K562 (cell line): Measurements from ENCODE around the gene SOBP. TPM values are rescaled to one million over a fixed set of nuclear protein-coding genes. Genes with fewer than 3 reads are reported as not detected.
A peak's percentile ranks its signal among the peaks of the same experiment; 100 is the strongest.

Experiments
- ATAC-seq: fragments of 200-7000 bp; cut with Tn5 transposase; 3 replicates; pipeline ENCODE4 v1.9.1; 2020; ENCODE audit warnings: moderate library complexity
- BruUV-seq: library from RNA; stranded (reverse); fragments of 400-500 nt; replicated peaks from 2 replicates; lab custom pipeline; 2021; lab: Mats Ljungman, UMichigan
- CTCF ChIA-PET: fragments of 300-600 bp; formaldehyde crosslinking; extraction: SDS; loops from one replicate; lab custom pipeline; 2021; ENCODE audit warnings: low intra/inter-chr PET ratio; lab: Yijun Ruan, JAX
- POLR2A ChIA-PET: fragments of 300-600, 350-650 bp; sonication (Branson Sonifier 250); formaldehyde crosslinking; extraction: SDS; loops from one replicate; lab custom pipeline; 2021; ENCODE audit warnings: antibody characterized with exemption, inconsistent platforms; lab: Yijun Ruan, JAX
- DNase-seq, 4 experiments: peaks; one replicate each; pipeline versions ENCODE4 v3.0.0 to v3.0.0-alpha.2; 2011 to 2018; ENCODE audit warnings: low spot score in 3 of 4, mixed read lengths in 3 of 4; ENCODE audit errors: extremely low read depth in 1 of 4
- FAIRE-seq: peaks from 2 replicates; lab custom pipeline; 2011; peaks lifted over from hg19 to GRCh38; lab: Jason Lieb, UNC
- H2AFZ ChIP-seq: 2 replicates; pipeline ENCODE4 v1.6.0; 2011; ENCODE audit warnings: low read depth, low read length, control low read depth, inconsistent platforms
- H3K27ac ChIP-seq: fragments of 200-600 bp; 3 replicates; pipeline ENCODE4 v1.8.0; 2011; ENCODE audit warnings: low read depth, mild to moderate bottlenecking, control low read depth, inconsistent platforms, low read length, moderate library complexity, mixed read lengths; ENCODE audit errors: extremely low read depth
- H3K27me3 ChIP-seq, 2 experiments: fragments of 300-600 bp in 1 of 2; 2 replicates in 1 of 2; 3 replicates in 1 of 2; pipeline versions ENCODE4 v1.6.0 to v1.8.0; 2011; ENCODE audit warnings: inconsistent platforms in 2 of 2, low read length in 2 of 2, mild to moderate bottlenecking in 1 of 2, mixed read lengths in 1 of 2, moderate library complexity in 1 of 2; ENCODE audit not compliant: control insufficient read depth in 2 of 2, insufficient read depth in 2 of 2
- H3K36me3 ChIP-seq: fragments of 300-600 bp; 3 replicates; pipeline ENCODE4 v1.8.0; 2011; ENCODE audit warnings: mild to moderate bottlenecking, low read length, inconsistent platforms; ENCODE audit not compliant: control insufficient read depth, insufficient read depth
- H3K4me1 ChIP-seq, 2 experiments: fragments of 200-600 bp in 1 of 2; replicated peaks in 1 of 2; 2 replicates in 1 of 2; 3 replicates in 1 of 2; pipeline versions ENCODE4 v1.5.1 to v1.8.0; 2011; ENCODE audit warnings: inconsistent platforms in 2 of 2, low read length in 2 of 2, mild to moderate bottlenecking in 1 of 2, mixed read lengths in 1 of 2, moderate library complexity in 1 of 2; ENCODE audit not compliant: control insufficient read depth in 2 of 2, insufficient read depth in 2 of 2
- H3K4me2 ChIP-seq: 2 replicates; pipeline ENCODE4 v1.6.1; 2011; ENCODE audit warnings: low read length, control low read depth, inconsistent platforms, mixed read lengths; ENCODE audit not compliant: insufficient read depth
- H3K4me3 ChIP-seq: fragments of 200-600 bp; sonication (generic), shearing (Covaris generic); 2 replicates; pipeline ENCODE4 v1.5.1; 2016; ENCODE audit warnings: control low read depth, inconsistent platforms
- H3K79me2 ChIP-seq: fragments of 200-600 bp; 3 replicates; pipeline ENCODE4 v1.8.0; 2011; ENCODE audit warnings: low read length, inconsistent platforms; ENCODE audit not compliant: control insufficient read depth, insufficient read depth
- H3K9ac ChIP-seq, 2 experiments: 2 replicates each; pipeline versions ENCODE4 v1.6.0 to v1.6.1; 2011; ENCODE audit warnings: low read depth in 2 of 2, low read length in 2 of 2, control low read depth in 1 of 2, inconsistent platforms in 1 of 2, mild to moderate bottlenecking in 1 of 2, mixed read lengths in 1 of 2; ENCODE audit not compliant: insufficient read depth in 1 of 2
- H3K9me1 ChIP-seq: one replicate; pipeline ENCODE4 v1.6.0; 2011; ENCODE audit warnings: inconsistent platforms, mild to moderate bottlenecking, low read length, moderate library complexity; ENCODE audit not compliant: control insufficient read depth, insufficient read depth
- H3K9me3 ChIP-seq: replicated peaks from 2 replicates; pipeline ENCODE4 v1.5.1; 2011; ENCODE audit warnings: low read depth, low read length, inconsistent platforms; ENCODE audit not compliant: control insufficient read depth, insufficient read depth
- H4K20me1 ChIP-seq: replicated peaks from 2 replicates; pipeline ENCODE4 v1.6.1; 2011; ENCODE audit warnings: low read length, inconsistent platforms, mixed read lengths; ENCODE audit not compliant: control insufficient read depth, insufficient read depth
- CHD1 ChIP-seq: fragments of 200-600 bp; sonication (generic); IDR thresholded peaks from one replicate; pipeline ENCODE4 v1.6.1; 2012; ENCODE audit warnings: mild to moderate bottlenecking, moderate library complexity, low read length, inconsistent platforms
- ETS1 ChIP-seq: conservative IDR thresholded peaks from 2 replicates; pipeline ENCODE4 v1.6.1; 2011; ENCODE audit warnings: low read depth, mild to moderate bottlenecking, low read length; ENCODE audit not compliant: control insufficient read depth
- EWSR1 ChIP-seq: fragments of 450-650 bp; IDR thresholded peaks from 2 replicates; pipeline ENCODE4 v1.6.1; 2018; ENCODE audit warnings: borderline replicate concordance, mild to moderate bottlenecking, low read depth, moderate library complexity; ENCODE audit not compliant: partially characterized antibody
- KLF10 ChIP-seq: fragments of 250-450 bp; sonication (Bioruptor Pico); IDR thresholded peaks from 2 replicates; pipeline ENCODE4 v1.6.1; 2021; ENCODE audit warnings: matching md5 sums
- NFATC3 ChIP-seq: fragments of 450-650 bp; IDR thresholded peaks from 2 replicates; pipeline ENCODE4 v1.6.1; 2017; ENCODE audit warnings: mild to moderate bottlenecking
- NUFIP1 ChIP-seq: fragments of 450-650 bp; IDR thresholded peaks from 2 replicates; pipeline ENCODE4 v1.6.1; 2018; ENCODE audit not compliant: partially characterized antibody
- POU5F1 ChIP-seq: fragments of 150-350 bp; IDR thresholded peaks from 2 replicates; pipeline ENCODE4 v1.6.1; 2014; ENCODE audit warnings: borderline replicate concordance, low read length, low read depth, mild to moderate bottlenecking; ENCODE audit not compliant: partially characterized antibody
- RFX1 ChIP-seq: fragments of 450-650 bp; IDR thresholded peaks from 2 replicates; pipeline ENCODE4 v1.6.1; 2016; ENCODE audit warnings: mild to moderate bottlenecking, moderate library complexity
- TAF7 ChIP-seq: fragments of 450-650 bp; IDR thresholded peaks from 2 replicates; pipeline ENCODE4 v1.6.1; 2016; ENCODE audit warnings: missing genetic modification characterization, missing compliant biosample characterization
- USF2 ChIP-seq: sonication (generic); formaldehyde crosslinking; IDR thresholded peaks from 2 replicates; pipeline ENCODE4 v1.5.0; 2020; ENCODE audit warnings: missing genetic modification reagents
- ZBTB7A ChIP-seq: IDR thresholded peaks from 2 replicates; pipeline ENCODE4 v1.6.1; 2011; ENCODE audit warnings: low read depth, mild to moderate bottlenecking, low read length, moderate library complexity, borderline replicate concordance; ENCODE audit not compliant: control insufficient read depth
- ZNF408 ChIP-seq: fragments of 250-450 bp; sonication (Bioruptor Pico); IDR thresholded peaks from 2 replicates; pipeline ENCODE4 v1.4.0; 2020; ENCODE audit warnings: low read depth, mild to moderate bottlenecking, moderate library complexity
- ZNF668 ChIP-seq: fragments of 250-450 bp; sonication (Bioruptor Pico); IDR thresholded peaks from 2 replicates; pipeline ENCODE4 v1.8.0; 2022; ENCODE audit warnings: mild to moderate bottlenecking, inconsistent platforms
- WGBS: fragments of 100-300 bp; shearing (Covaris generic); methylation state at CpG from one replicate; pipeline ENCODE4 v1.1.6; 2016; ENCODE audit warnings: low coverage, mixed read lengths; ENCODE audit not compliant: insufficient coverage; ENCODE audit errors: missing lambda C conversion rate; 5-methylcytosine and 5-hydroxymethylcytosine counted together
- in situ Hi-C: fragments of 300-500 bp; cut with MboI; formaldehyde crosslinking; loops from 4 replicates; pipeline ENCODE4 v1.15.0; 2018; ENCODE audit warnings: inconsistent platforms, mixed read lengths
- intact Hi-C: fragments of 100-400 bp; cut with micrococcal nuclease; formaldehyde crosslinking; loops from 2 replicates; pipeline ENCODE4 v1.14.2; 2022
- polyA plus RNA-seq, 8 experiments: library from polyadenylated mRNA; depleted of rRNA in 4 of 8; stranded (reverse) in 5 of 8; unstranded in 3 of 8; fragments of >200 nt; fragmentation: Nextera tagmentation in 2 of 8; fragmentation: Illumina TruSeq in 1 of 8; extraction: Ambion mirVana in 2 of 8; extraction: Trizol in 1 of 8; gene quantifications; 2 replicates each; pipeline versions ENCODE4 v1.2.1 to v1.2.3, GENCODE V29; 2011 to 2014; ENCODE audit warnings: inconsistent platforms in 1 of 8, missing spikeins in 1 of 8
- total RNA-seq, 7 experiments: library from RNA; depleted of rRNA in 6 of 7; stranded (reverse); fragments of >200 nt in 6 of 7; fragmentation: Illumina TruSeq in 2 of 7; extraction: Trizol in 2 of 7; gene quantifications; 2 replicates each; pipeline versions ENCODE4 v1.2.1 to v1.2.3, GENCODE V29; 2011 to 2021; ENCODE audit warnings: low replicate concordance in 1 of 7
- TF ChIP-seq, protein P1 (sequence below): sonication (generic); formaldehyde crosslinking; IDR thresholded peaks from 2 replicates; pipeline ENCODE4 v1.9.0; 2022; ENCODE audit warnings: mild to moderate bottlenecking, missing genetic modification reagents

The SOBP gene
- total and polyA plus RNA-seq, 9 of the 15 experiments (the other 6 are each of a cell fraction or from before 2014, with no cell fraction given): 0.16 TPM; not detected in 8

DNA sequence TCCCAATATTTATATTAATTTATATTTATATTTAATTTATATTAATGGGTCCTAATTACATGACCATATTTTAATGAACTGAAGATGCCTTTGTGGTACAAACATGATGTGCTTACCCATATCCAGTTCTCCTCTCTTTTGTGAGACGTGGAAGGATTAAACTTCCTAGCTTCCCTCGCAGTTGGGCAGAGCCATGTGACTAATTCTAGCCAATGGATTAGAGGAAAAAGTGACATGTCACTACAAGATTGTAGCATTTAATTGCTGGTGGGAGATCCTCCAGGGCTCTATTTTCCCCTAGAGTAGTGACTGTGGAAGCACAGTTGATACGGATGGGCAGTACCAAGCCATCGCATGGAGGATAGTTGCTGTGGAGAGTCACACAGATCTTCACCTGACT is 4.8 kb upstream of the SOBP start:
- peaks cover 42 to 51% of the 10 kb centered on the region in 2 experiments for H3K27me3 ChIP-seq
- no peak overlapping the region for H3K4me3 ChIP-seq
- ATAC-seq: no peak
- H2AFZ ChIP-seq: no peak overlapping the region
- POLR2A ChIA-PET: no interaction called here
- no peak for TF ChIP-seq ZBTB7A
- TF ChIP-seq TAF7 (tag): no peak
- peak; percentile 48 for TF ChIP-seq USF2 (CRISPR knock-in tag)
- TF ChIP-seq ZNF668 (CRISPR knock-in tag): no peak
- no peak for TF ChIP-seq POU5F1
- TF ChIP-seq NUFIP1: no peak
- TF ChIP-seq, protein P1, sequence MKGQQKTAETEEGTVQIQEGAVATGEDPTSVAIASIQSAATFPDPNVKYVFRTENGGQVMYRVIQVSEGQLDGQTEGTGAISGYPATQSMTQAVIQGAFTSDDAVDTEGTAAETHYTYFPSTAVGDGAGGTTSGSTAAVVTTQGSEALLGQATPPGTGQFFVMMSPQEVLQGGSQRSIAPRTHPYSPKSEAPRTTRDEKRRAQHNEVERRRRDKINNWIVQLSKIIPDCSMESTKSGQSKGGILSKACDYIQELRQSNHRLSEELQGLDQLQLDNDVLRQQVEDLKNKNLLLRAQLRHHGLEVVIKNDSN (CRISPR knock-in tag): peak; percentile 57
- TF ChIP-seq ZNF408 (CRISPR knock-in tag): no peak
- no peak for TF ChIP-seq KLF10
- no peak for TF ChIP-seq EWSR1
- no peak for TF ChIP-seq NFATC3
- TF ChIP-seq CHD1: no peak
- no peak for TF ChIP-seq ETS1
- no peak for TF ChIP-seq RFX1
- no TSS peak for BruUV-seq
- no peak overlapping the region for H3K27ac ChIP-seq
- WGBS: 24% methylated on average over 4 of the region's 4 CpGs
- intact Hi-C loops: no loop called here
- H3K4me1 ChIP-seq: peaks cover 0 to 18% of the 10 kb centered on the region in 2 experiments; a peak in 3 of 5 replicates
- H3K9me1 ChIP-seq: no peaks in the 10 kb centered on the region
- CTCF ChIA-PET: no interaction called here
- H3K79me2 ChIP-seq: no peaks in the 10 kb centered on the region
- H3K9ac ChIP-seq: no peak overlapping the region
- no peaks in the 10 kb centered on the region for H3K36me3 ChIP-seq
- peak in 1 of 4 experiments; percentile 11 for DNase-seq
- H3K9me3 ChIP-seq: no peaks in the 10 kb centered on the region
- no peak overlapping the region for H3K4me2 ChIP-seq
- in situ Hi-C loops: no loop called here
- FAIRE-seq: no peak
- no peaks in the 10 kb centered on the region for H4K20me1 ChIP-seq
